HAP-1 (cell line): ENCODE measurements around the gene IQGAP3.

ENCODE experiments used
- DNase-seq, 2 experiments: peaks; one replicate each; pipeline ENCODE4 v3.0.0-alpha.2; 2016 to 2020; ENCODE audit warnings: low spot score in 2 of 2
- H3K27me3 ChIP-seq: fragments of 250-450 bp; sonication (Bioruptor Pico); 2 replicates; pipeline ENCODE4 v1.5.1; 2020; ENCODE audit warnings: low read depth, mild to moderate bottlenecking, moderate library complexity
- H3K36me3 ChIP-seq: fragments of 250-450 bp; sonication (Bioruptor Pico); replicated peaks from 2 replicates; pipeline ENCODE4 v1.5.1; 2020; ENCODE audit warnings: mild to moderate bottlenecking
- H3K4me1 ChIP-seq: fragments of 250-450 bp; sonication (Bioruptor Pico); 2 replicates; pipeline ENCODE4 v1.5.1; 2020; ENCODE audit warnings: mild to moderate bottlenecking
- H3K4me3 ChIP-seq: fragments of 250-450 bp; sonication (Bioruptor Pico); 2 replicates; pipeline ENCODE4 v1.5.1; 2020; ENCODE audit warnings: mild to moderate bottlenecking, moderate library complexity
- H3K9me3 ChIP-seq: fragments of 250-450 bp; sonication (Bioruptor Pico); 2 replicates; pipeline ENCODE4 v1.5.1; 2020; ENCODE audit warnings: mild to moderate bottlenecking, moderate library complexity
- in situ Hi-C: fragments of 300-500 bp; cut with MboI; formaldehyde crosslinking; loops from 3 replicates; pipeline ENCODE4 v1.14.3; 2020; ENCODE audit warnings: low sequenced_read_pairs, inconsistent platforms, mixed read lengths

The IQGAP3 gene

GRCh38 chr1:156495401-156496140 is 76.8 kb downstream of the IQGAP3 start:
- H3K4me3 ChIP-seq, result no peak overlapping the region
- H3K36me3 ChIP-seq, result no peaks in the 10 kb centered on the region
- no peaks in the 10 kb centered on the region for H3K9me3 ChIP-seq
- DNase-seq, result no peak
- in situ Hi-C loops, result no loop called here
- peaks cover 9% of the 10 kb centered on the region; the same call in 1 of the 2 replicates for H3K4me1 ChIP-seq
- no peaks in the 10 kb centered on the region for H3K27me3 ChIP-seq

- Histone ChIP-seq H3K4me1 (peaks cover 8% of the 10 kb centered on the region; the same call in 1 of the 2 replicates), H3K4me3 (no peak overlapping the region), H3K27me3 (no peaks in the 10 kb centered on the region), H3K36me3 (no peaks in the 10 kb centered on the region), H3K9me3 (no peaks in the 10 kb centered on the region)
- in situ Hi-C loops, result no loop called here
- DNase-seq, result no peak
Measured at GRCh38 chr1:156494309-156494895, 78.0 kb downstream of the IQGAP3 start.

GRCh38 chr1:156493742-156494141 is 78.6 kb downstream of the IQGAP3 start:
- Histone ChIP-seq H3K9me3 (no peaks in the 10 kb centered on the region), H3K4me1 (0 out of 2 replicates have a peak, but pooled peaks cover 2% of the 10 kb centered on the region), H3K27me3 (no peaks in the 10 kb centered on the region), H3K36me3 (no peaks in the 10 kb centered on the region), H3K4me3 (no peak overlapping the region)
- in situ Hi-C loops, result no loop called here
- DNase-seq, result no peak

GRCh38 chr1:156493154-156493631 is 79.2 kb downstream of the IQGAP3 start:
- no peak overlapping the region for H3K4me3 ChIP-seq
- H3K9me3 ChIP-seq, result no peaks in the 10 kb centered on the region
- H3K4me1 ChIP-seq, result no peaks in the 10 kb centered on the region
- no peak for DNase-seq
- no peaks in the 10 kb centered on the region for H3K36me3 ChIP-seq
- in situ Hi-C loops, result no loop called here
- no peaks in the 10 kb centered on the region for H3K27me3 ChIP-seq

GRCh38 chr1:156492591-156493080 is 79.7 kb downstream of the IQGAP3 start:
- H3K36me3 ChIP-seq, result no peaks in the 10 kb centered on the region
- H3K27me3 ChIP-seq, result no peaks in the 10 kb centered on the region
- no peaks in the 10 kb centered on the region for H3K9me3 ChIP-seq
- in situ Hi-C loops, result no loop called here
- DNase-seq, result no peak
- H3K4me3 ChIP-seq, result no peak overlapping the region
- no peaks in the 10 kb centered on the region for H3K4me1 ChIP-seq

- no peaks in the 10 kb centered on the region for H3K36me3 ChIP-seq
- in situ Hi-C loops, result no loop called here
- no peak overlapping the region for H3K4me3 ChIP-seq
- DNase-seq, result no peak
- H3K9me3 ChIP-seq, result no peaks in the 10 kb centered on the region
- H3K27me3 ChIP-seq, result no peaks in the 10 kb centered on the region
- H3K4me1 ChIP-seq, result no peaks in the 10 kb centered on the region
Measured at GRCh38 chr1:156492013-156492590, 80.3 kb downstream of the IQGAP3 start.

- no peak for DNase-seq
- in situ Hi-C loops, result no loop called here
- Histone ChIP-seq H3K4me1 (no peaks in the 10 kb centered on the region), H3K36me3 (no peaks in the 10 kb centered on the region), H3K27me3 (no peaks in the 10 kb centered on the region), H3K9me3 (no peaks in the 10 kb centered on the region), H3K4me3 (no peak overlapping the region)
Measured at GRCh38 chr1:156491151-156491949, 81.0 kb downstream of the IQGAP3 start.

- H3K36me3 ChIP-seq, result no peaks in the 10 kb centered on the region
- in situ Hi-C loops, result no loop called here
- H3K4me1 ChIP-seq, result no peaks in the 10 kb centered on the region
- DNase-seq, result no peak
- H3K27me3 ChIP-seq, result no peaks in the 10 kb centered on the region
- H3K9me3 ChIP-seq, result no peaks in the 10 kb centered on the region
- H3K4me3 ChIP-seq, result no peak overlapping the region
Measured at GRCh38 chr1:156490401-156491032, 81.8 kb downstream of the IQGAP3 start.

GRCh38 chr1:156489935-156490293 is 82.5 kb downstream of the IQGAP3 start:
- Histone ChIP-seq H3K36me3 (no peaks in the 10 kb centered on the region), H3K4me3 (no peak overlapping the region), H3K4me1 (no peaks in the 10 kb centered on the region), H3K9me3 (no peaks in the 10 kb centered on the region), H3K27me3 (no peaks in the 10 kb centered on the region)
- DNase-seq, result no peak
- in situ Hi-C loops, result no loop called here

- no peaks in the 10 kb centered on the region for H3K9me3 ChIP-seq
- in situ Hi-C loops, result no loop called here
- no peaks in the 10 kb centered on the region for H3K36me3 ChIP-seq
- no peaks in the 10 kb centered on the region for H3K4me1 ChIP-seq
- H3K27me3 ChIP-seq, result no peaks in the 10 kb centered on the region
- no peak for DNase-seq
- H3K4me3 ChIP-seq, result no peak overlapping the region
Measured at GRCh38 chr1:156489166-156489934, 83.0 kb downstream of the IQGAP3 start.

GRCh38 chr1:156488566-156489165 is 83.7 kb downstream of the IQGAP3 start:
- H3K4me3 ChIP-seq, result no peak overlapping the region
- no peaks in the 10 kb centered on the region for H3K36me3 ChIP-seq
- no peaks in the 10 kb centered on the region for H3K4me1 ChIP-seq
- in situ Hi-C loops, result no loop called here
- H3K27me3 ChIP-seq, result no peaks in the 10 kb centered on the region
- DNase-seq, result no peak
- no peaks in the 10 kb centered on the region for H3K9me3 ChIP-seq

- in situ Hi-C loops, result no loop called here
- H3K4me3 ChIP-seq, result no peak overlapping the region
- no peaks in the 10 kb centered on the region for H3K27me3 ChIP-seq
- H3K36me3 ChIP-seq, result no peaks in the 10 kb centered on the region
- H3K9me3 ChIP-seq, result no peaks in the 10 kb centered on the region
- H3K4me1 ChIP-seq, result no peaks in the 10 kb centered on the region
- DNase-seq, result no peak
Measured at GRCh38 chr1:156487862-156488261, 84.5 kb downstream of the IQGAP3 start.
